ENCODE results near the gene PARM1.

PARM1 gene

DNA sequence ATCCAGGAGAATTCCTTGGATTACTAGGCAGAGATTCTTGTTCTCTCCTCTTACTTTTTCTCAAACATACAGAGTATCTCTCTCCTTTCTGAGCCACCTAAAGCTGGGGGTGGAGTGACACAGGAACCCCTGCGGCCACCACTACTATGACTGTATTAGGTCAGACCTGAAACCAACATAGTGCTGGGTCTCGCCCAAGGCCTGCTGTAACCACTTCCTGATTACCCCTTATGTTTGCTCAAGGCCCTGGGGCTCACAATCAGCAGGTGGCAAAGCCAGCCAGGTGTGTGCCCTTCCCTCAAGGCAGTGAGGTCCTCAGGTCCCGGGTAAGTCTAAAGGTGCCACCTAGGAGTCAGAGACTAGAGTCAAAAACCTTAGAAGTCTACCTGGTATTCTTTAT lies 166.4 kb downstream of the PARM1 start:
- no peak for DNase-seq (ENCODE audit: extremely low read depth, low read depth)
- TF ChIP-seq, protein P1, sequence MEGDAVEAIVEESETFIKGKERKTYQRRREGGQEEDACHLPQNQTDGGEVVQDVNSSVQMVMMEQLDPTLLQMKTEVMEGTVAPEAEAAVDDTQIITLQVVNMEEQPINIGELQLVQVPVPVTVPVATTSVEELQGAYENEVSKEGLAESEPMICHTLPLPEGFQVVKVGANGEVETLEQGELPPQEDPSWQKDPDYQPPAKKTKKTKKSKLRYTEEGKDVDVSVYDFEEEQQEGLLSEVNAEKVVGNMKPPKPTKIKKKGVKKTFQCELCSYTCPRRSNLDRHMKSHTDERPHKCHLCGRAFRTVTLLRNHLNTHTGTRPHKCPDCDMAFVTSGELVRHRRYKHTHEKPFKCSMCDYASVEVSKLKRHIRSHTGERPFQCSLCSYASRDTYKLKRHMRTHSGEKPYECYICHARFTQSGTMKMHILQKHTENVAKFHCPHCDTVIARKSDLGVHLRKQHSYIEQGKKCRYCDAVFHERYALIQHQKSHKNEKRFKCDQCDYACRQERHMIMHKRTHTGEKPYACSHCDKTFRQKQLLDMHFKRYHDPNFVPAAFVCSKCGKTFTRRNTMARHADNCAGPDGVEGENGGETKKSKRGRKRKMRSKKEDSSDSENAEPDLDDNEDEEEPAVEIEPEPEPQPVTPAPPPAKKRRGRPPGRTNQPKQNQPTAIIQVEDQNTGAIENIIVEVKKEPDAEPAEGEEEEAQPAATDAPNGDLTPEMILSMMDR (IDR thresholded peaks at IDR 0.05; ENCODE audit: low read depth, low read length), result no peak
